Stimulated activated CD8-positive, alpha-beta memory T cell treated with anti-CD3 and anti-CD28 coated beads, Interleukin-12 subunit alpha, Interleukin-12 subunit beta, amount 100 ng/mL, for 1 hour (primary cell): ENCODE results near the gene CADM1.
A peak's percentile ranks its signal among the peaks of the same experiment; 100 is the strongest.

ENCODE experiments used
- DNase-seq: peaks from one replicate; pipeline ENCODE4 v3.0.0-alpha.2; 2020; ENCODE audit warnings: low read depth

The CADM1 gene

DNA sequence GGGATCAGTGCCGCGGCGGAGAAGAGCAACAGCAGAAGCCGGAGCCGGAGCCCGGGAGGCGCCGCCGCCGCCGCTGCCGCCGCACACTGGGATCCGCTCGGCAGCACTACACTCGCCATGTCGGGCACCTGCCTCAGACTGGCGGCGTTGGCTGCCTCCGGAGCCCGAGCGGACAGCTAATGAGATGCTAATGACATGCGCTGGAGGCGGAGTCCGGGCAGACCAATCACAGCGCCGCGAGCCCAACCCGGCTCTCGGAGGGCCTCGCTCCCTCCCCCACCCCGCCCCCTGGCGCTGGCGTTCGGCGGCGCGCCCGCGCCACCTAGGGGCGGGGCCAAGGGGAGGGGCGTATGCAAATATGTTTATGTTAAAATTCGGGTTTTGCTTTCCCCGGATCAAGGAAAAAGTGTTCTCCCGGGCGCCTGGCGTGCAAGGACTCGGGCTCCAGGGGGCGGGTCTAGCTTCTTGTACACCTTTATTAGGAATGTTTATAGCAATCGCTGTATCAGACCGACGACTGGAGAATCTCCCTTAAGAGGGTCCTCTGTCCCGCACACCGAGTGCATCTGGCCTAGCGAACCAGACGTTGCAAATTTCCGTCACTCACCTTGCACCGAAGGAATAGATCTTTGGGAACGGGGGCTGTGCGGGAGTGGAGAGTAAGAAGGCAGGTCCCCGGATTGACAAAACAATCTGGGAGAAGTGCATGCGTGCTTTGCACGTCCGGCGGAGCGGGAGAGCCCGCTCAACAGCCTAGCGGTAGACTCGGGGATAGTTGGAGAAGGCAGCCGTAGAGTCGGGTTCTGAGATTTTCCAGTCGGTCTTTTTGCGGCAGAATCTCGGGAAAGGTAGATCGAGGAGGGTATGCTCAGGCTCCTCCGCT, at the start of gene CADM1:
Gene CADM1 (minus strand): TSS at position 140 of the 883 bp plus-strand sequence.
- DNase-seq: peak; percentile 64

DNA sequence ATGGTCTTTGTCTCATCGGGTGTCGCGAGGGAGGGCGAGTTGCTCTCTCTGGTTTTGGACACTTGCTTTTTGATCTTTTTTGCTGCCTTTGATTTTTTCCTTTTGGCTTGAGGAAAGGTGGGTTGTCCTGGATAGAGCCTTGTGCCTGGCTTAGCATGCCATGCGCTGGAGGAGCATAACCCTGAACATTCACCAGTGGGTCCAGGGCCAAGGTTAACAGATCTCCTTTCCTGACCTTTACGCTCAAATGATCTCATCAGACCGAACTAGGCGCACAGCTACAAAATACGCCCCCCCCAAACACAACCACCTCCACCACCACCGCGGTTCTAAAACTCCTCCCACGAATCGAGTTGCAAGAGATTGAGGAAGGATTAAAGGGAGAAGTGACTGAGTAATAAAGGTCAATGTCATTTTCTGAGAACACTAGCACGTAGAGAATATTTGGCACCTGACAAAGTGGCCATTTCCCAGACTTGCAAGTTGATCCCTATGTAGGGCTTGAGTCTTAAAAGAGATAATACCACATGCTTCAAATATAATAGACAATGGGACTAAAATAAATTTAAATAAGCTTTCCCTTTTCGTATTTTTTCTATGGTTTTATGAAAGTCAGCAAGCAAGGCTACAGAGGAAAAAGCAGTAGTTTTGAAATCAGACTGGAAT, 48.7 kb upstream of the CADM1 start:
- DNase-seq: no peak

DNA sequence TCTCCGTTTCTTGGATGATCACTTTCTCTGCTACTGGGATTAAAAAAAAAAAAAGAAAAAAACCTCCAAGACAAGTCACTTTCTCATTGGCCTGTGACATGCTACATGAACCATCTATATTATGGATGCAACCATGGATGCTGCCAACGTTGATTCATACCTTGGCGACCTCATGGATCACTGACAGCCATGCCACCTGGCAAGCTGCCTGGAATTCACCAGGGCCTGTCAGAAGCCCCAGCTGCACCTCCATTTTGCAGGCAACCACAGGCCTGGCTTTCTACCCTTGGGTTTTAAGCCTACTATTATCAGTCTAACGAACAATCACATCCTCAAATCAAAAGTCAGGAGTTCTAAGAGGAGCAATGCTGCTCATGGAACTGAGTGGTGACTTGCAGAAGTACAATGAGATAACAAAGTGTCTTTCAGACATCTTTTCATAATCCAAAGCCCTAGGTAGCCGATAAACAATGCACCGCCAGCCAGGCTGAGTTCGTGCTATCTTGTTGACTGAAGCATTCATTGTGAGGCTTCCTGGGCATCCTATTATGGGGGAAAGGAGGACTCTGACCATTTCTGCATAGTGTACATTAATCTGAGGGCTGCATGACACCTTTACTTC, 48.0 kb upstream of the CADM1 start:
- DNase-seq: no peak

DNA sequence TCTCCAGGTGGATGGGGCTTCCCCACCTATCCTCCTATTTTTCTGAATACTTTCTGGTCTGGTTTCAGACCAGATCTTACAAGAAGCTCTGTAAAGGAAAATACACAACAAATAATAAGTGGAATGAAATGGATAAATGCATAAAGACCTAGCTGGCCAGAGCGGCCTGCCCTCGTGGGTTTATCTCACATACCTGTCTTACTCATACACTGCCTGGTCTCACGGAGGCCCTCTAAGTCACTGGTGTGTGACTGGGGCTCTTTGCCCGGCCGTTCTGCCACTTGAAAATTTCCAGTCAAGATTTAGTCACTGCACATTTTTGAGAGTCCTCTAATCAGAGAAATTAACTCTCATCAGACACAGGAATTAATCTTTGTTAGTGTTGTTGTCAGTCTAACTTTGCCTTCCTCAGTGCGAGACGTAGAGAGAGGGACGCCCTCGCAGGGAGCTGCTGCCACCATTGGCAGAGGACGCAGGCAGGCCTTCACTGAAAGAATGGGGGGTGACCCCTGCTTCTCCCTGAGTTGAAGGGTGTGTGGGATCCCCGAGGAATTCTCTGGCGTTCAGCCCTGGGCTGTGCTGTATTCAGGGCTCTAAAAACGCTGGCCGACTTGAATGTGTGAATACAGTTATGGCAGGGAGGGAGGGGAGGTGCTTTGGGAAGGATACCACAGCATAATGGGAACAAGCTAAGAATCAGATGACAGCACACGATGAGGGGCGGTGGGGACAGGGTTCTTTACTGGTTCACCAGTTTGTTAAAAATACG, 46.3 kb upstream of the CADM1 start:
- DNase-seq: no peak

DNA sequence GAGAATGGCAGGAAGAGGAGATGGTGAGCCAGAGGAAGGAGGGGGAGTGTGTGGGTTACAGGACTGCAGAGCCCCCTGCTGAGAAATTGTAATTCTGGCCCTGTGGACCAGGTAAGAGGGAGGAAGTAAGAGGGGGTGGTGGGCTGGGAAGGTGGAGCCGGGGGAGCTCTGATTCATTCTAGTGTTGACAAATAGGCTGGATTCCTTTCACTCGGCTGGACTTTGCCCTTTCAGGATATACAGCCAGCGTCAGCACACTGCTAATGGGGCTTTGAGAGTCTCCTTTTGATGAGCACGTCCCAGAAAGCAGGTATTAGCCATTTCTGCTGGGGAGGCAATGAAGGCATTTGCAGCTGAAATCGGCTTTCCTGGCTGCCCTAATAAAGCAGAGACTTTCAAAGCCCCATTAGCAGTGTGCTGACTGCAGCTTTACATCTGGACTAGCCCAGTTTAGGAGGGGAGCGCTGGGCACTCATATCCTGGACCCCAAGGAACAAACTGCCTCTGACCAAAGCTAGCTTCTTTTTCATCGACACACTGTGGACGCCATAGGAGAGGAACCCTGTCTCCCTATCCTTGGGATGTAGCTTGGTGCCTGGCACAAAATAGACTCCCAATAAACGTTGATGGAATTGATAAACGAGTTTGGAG, 44.8 kb upstream of the CADM1 start:
- DNase-seq: no peak

DNA sequence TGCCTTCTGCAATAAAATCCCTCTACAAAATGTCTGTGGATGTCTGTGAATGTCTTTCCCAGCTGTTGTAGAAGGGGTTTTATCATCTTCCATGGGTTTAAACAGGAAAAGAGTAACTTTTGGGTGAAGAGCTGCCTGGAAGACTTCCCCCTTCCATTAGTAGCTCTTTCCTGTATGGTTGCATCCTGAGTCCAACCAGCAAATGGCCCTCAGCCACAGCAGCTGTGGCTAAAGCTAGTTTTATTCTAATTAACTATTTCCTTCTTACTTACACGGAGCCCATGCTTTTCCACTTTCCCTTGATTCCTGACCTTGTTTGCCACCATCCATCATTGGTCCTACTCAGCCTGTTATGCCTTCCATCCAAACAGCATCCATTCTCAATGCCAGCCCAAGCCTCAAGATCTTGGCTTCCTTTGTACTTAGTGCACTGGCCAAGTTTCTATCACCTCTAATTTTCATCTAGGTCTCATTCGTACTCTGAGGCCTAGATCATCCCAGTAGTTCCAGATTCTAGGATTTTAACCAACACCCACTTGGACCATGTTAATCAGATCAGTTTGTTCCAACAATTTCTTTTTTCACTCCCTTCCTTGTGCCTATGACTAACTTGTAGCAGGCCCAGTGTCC, 41.5 kb upstream of the CADM1 start:
- DNase-seq: no peak

DNA sequence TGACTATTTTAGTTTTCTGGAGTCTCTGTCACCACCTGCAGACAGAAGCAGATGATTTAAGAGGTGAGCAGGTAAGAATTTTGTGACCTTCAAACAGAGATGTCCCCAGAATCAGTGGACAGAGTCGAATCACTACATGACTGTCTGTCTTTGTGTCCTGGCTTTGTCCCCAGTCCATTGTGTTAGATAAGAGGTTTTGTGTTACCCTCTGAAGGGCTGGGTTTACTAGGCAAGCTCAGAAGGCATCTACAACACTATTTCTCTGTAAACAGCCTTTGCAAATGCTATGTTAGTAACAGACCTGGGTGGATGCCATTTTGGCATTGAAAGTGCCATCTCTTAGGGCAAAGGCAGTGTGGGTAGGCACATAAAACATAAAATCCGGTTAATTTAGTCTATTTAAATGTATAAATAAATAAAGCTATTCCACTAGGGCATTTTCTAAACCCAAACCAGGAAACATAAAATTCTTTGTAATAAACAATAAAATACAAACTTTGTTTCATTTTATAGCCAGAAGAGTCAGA, 40.3 kb upstream of the CADM1 start:
- DNase-seq: no peak

DNA sequence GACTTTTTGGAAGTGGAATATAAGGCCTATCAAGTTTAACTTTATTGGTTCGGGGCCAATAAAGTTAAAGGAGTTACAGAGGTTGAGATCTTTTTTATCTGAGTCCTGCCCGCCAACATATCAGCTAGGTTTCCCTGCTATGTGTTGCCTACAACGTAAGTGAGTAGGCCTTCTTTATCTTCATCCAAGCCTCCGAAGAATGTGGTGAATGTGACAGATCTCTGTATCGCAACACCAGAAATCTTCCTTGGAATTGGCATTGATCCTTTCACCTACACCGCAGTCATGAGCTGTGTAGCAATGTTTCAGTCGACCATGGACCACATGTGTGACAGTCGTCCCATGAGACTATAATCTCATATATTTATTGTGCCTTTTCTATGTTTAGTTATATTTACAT, 37.3 kb upstream of the CADM1 start:
- DNase-seq: no peak

DNA sequence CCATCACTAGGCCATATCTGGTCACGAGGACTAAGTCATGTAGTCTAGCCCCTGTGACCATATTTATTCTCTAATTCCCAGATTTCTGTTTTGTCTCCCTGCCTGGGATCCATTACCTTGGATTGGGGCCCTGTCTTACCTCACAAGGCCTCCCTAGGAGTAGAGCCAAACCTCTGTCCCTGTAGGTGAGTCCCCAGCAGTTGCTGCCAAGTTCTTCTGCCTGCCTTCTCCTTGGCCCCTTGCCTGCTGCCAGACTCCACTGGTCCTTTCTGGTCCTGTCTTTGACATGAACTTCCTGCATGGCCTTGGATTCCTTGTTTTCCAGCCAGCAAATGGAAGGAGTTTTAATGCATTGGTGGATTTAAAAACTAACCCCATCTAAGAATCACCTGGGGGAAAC, 35.6 kb upstream of the CADM1 start:
- no peak for DNase-seq

DNA sequence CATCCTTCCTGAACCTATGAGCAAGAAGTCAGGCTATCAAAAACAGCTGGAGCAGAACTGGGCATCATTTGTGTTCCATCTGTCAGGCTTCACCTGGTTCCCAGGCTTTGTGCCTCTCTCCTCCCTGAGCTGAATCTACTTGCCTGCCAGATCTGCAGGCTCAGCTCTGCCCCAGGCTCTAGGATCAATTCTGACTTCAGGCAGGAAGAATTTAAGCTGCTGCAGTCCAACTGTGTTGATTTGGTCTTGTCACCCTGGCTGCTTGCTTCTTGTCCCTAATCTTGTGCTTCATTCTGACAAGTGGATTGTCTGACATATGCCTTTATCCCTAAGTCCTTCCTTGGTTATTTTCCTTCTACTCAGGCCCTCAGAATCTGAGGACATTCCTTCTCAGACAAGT, 31.6 kb upstream of the CADM1 start:
- no peak for DNase-seq

DNA sequence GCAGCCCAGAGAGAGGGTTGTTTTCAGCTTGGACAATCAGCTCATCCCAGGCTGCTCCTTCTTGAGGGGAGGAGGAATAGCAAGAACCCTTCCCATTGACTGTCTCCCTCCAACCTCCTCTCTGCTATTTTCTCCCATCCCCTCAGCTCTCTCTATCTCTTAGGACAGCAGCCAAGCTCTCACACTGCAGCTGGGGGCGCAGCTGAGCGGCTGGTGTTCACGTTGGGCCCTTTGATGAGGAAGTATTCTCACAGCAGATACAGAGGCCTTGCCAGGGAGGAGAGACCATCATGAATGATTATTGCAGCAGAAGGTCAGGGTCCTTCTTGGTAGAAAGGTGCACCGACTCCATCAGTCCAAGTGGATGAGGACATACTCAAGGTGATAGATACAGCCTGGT, 26.5 kb upstream of the CADM1 start:
- DNase-seq: no peak

DNA sequence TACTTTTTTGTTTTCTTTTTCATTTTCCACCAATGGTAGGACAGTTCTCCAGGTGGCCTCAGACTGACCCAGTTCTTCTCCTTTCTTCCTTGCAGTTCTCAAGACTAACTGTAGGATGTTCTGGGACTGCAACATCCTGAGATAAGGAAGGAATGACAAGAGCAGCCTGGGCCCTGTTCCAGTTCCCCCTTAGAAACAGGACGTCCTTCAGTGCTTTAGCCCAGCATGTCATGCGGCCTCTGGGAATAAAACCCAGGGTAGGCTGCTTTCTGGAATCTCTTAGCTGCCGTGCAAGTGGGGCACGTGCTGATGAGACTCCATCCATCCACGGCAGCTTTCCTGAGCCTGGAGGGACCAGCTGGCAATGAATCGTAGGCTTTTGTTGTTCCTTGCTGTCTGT, 24.0 kb upstream of the CADM1 start:
- DNase-seq: no peak

DNA sequence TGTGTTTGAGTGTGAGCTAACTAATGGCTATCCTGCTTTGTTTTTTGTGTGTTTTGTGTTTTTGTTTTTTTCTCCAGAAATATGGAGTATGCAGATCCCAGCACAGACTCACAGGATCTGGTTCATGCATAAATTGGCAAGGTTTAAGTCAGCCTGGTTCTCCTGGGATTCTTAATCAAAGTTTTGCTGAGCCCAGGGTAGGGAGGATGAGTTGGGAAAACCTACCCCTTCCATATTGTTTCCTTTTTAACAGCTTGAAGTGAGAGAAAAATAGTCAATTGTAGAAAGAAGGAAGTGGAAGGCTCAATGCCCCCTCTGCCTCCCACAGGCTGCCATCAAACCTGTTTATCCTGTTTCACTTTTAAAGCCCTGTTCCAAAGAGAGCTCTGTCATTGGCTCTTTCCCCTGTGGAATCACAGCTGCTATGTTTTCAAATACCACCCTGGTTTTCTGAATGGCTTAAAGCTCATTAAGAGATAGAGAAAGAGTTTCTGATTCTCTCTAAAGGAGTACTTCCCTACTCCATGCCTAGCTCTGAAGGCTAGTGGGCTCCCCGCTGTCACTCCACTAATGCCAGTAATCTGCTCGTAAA, 23.4 kb upstream of the CADM1 start:
- DNase-seq: no peak

DNA sequence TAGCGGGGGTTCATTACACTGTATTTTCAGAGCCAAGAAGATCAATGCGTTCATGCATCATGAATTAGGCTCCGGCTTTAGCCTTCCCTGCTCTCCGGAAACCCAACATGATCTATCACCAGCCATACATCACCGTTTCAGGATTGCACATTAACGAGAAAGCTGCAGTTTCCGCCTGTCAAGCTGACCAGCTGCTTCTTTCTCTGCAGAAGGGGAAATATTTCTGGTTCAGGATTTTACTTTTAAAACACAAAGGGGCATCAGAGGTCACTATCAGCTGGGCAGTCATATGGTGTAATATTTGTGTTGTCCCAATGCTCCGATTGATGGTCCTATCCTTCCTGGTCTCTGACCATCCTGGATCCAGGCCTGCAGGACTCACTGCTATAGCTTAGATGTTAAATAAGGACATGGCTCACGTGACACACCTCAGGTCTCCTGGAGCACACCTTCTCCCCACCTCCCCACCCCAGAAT, 21.4 kb upstream of the CADM1 start:
- DNase-seq: no peak

DNA sequence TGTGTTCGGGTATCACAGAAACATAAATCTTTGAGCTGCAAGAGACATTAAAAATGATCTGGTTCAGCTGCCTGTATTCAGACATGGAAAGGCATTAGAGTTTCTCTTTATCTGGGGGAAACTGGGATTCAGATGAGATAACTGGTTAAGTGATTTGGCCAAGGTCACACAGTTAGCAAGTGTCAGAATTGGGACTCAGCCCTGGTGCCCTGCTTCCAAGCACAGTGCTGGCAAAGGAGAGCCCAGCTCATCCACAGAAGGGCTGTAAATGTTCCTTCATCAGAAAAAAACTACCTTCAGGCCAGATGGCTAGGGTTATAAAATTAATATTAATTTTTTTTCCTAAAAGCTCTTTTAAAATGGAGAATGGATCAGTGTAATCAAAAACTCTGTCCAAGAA, 20.4 kb upstream of the CADM1 start:
- no peak for DNase-seq

DNA sequence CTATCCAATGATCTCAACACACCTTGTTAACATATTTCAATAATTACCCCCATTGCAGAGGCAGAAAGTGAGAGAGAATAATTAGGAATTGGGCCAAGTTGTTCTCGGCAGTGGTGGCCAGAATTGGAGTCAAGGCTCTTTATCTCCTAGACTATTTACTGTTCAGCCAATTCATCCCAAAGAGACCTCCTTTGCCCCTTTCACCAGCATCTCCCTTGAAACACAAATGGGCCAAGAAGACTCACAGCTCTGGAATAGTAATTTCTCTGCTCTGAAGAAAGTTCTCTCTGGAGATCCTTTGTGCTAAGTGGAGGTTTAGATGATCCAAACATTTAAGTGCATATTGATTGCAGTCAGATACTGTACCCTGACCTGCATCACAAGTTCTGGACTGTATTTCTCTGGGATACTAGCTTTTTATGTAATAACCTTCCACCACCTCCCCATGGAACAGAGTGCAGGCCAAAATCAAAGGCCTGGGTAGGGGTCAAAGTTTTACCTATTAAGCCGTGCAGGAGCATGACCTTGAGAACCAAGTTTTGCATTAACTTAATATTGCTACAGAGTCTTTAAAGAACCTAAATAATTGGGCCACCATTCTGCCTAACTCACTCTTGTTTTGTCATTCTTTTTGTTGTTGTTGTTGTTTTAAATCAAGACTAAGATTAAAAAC, 19.6 kb upstream of the CADM1 start:
- DNase-seq: no peak

DNA sequence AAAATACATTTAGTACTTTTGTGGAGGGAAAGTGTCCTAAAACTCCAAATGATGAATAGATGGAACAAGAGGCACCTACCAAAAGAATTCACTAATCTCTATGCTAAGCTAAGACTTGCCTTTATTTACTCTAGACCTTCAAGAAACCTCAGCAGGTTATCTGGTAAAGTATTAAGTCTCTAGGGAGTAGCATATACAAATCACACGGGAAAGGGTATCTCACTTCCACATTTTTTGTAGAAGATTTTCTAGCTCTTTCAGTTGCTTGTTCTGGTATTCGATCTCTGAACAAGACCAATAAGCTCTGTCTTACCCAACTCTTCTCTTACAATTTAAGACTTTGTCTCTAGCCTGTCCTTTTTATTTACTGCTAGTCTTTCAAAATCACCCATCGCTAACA, 18.1 kb upstream of the CADM1 start:
- no peak for DNase-seq

DNA sequence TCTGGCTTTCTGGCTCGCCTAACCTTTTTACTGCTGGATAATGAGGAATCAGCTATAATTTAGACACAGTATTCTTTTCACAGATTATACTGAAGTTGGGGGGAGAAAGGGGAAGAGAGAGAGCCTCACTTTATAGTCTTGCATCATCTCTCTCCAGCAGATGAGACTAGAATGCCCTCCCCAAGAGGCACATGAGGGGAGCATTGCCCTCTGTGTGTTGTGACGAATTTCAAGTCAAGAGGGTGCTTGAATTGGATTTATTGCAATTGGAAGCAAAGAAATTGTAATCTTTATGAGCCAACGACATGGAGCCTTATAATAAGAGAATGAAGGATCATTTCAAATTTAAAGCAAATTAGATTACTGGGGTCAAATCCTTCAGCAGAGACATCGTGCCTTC, 17.6 kb upstream of the CADM1 start:
- DNase-seq: no peak

DNA sequence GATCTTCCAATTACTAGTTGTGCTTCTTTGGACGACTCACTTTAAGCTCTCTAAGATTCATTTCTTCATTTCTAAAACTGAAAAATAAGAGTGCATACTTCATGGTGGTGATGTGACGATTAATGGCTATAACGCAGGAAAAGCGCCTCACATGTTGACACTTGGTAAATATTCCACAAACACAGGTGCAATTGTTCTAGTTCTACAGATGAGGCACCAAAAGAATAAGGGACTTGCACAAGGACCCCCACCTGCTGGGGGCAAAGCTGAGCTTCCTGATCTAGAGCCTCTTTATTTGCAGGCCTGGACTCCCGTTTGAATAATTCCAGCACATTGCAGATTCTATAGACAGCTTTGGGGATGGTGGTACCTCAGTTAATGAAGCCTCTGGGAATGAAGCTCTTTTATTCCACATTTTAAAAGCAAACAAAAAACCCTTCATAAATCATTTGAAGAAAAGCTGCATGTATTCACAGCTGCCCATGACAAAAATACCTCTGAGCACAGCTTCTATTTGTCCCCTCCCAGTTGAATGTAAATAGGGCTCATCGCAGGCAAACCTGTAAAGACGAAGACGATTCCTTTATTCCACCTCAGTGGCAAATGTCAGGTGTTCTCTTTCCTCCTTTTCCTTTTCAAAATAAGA, 14.9 kb upstream of the CADM1 start:
- DNase-seq: no peak
